ENCODE measurements around the gene AEN. TPM values are rescaled to one million over a fixed set of nuclear protein-coding genes. Genes with fewer than 3 reads are reported as not detected.
A peak's percentile ranks its signal among the peaks of the same experiment; 100 is the strongest.

Gene AEN
- total and polyA plus RNA-seq, 2 donors (not counting 3 experiments of a cell fraction or from before 2014, with no cell fraction given), result 34.2 to 35.6 TPM

GRCh38 chr15:88681610-88682221 lies 60.6 kb downstream of the AEN start:
- Histone ChIP-seq H4K20me1 (replicated peaks; ENCODE audit: control insufficient read depth, extremely low read depth, insufficient read depth, low read length) (no peaks in the 10 kb centered on the region), H3K4me3 (replicated peaks in 1 of 3; ENCODE audit: insufficient read depth in 1 of 3, low read depth in 1 of 3, low read length in 3 of 3) (no peak overlapping the region), H3K36me3 (ENCODE audit: control insufficient read depth in 2 of 2, extremely low read depth in 1 of 2, insufficient read depth in 2 of 2, low read length in 2 of 2) (no peaks in the 10 kb centered on the region), H3K79me2 (ENCODE audit: control insufficient read depth, insufficient read depth, low read length) (no peaks in the 10 kb centered on the region), H3K9me1 (replicated peaks; ENCODE audit: control insufficient read depth, extremely low read depth, insufficient read depth, low read length) (no peaks in the 10 kb centered on the region), H3K9ac (replicated peaks; ENCODE audit: extremely low read depth, insufficient read depth, low read length) (no peak overlapping the region), H3K4me2 (ENCODE audit: insufficient read depth, low read length) (no peak overlapping the region), H3K27me3 (ENCODE audit: control insufficient read depth in 2 of 2, insufficient read depth in 2 of 2, low read length in 2 of 2) (no peaks in the 10 kb centered on the region), H3K4me1 (ENCODE audit: control insufficient read depth, extremely low read depth, insufficient read depth, low read length) (no peaks in the 10 kb centered on the region), H3K27ac (ENCODE audit: insufficient read depth, low read depth, low read length) (no peak overlapping the region), H2AFZ (ENCODE audit: low read depth, low read length) (no peak overlapping the region), H3K9me3 (replicated peaks; ENCODE audit: control insufficient read depth, insufficient read depth, low read length) (no peaks in the 10 kb centered on the region)
- TF ChIP-seq FOS (IDR thresholded peaks at IDR 0.05; ENCODE audit: borderline replicate concordance, insufficient read depth, low read length) (no peak), GATA2 (IDR thresholded peaks at IDR 0.05; ENCODE audit: insufficient read depth, insufficient read length, low read depth, low read length) (no peak)
- DNase-seq (ENCODE audit: low read depth, low spot score) (no peak), FAIRE-seq (no peak)
- BruUV-seq (replicated peaks), result no TSS peak
- ChIA-PET POLR2A (no interaction called here), CTCF (no interaction called here)
- dilution Hi-C loops (cut with MboI; ENCODE audit: extremely low pct_ligation_motif_present, low sequenced_read_pairs) (no loop called here), intact Hi-C loops (cut with micrococcal nuclease) (no loop called here)

MicroRNAs within 50 kb of the gene (microRNA counts, 767-probe panel; counts per million panel counts)
- microRNA hsa-miR-1179 (723 counts per million, percentile 96 among the panel's probes with 10 or more counts), microRNA hsa-miR-7-5p (723 counts per million, percentile 96 among the panel's probes with 10 or more counts)

Small RNA genes within 50 kb of the gene (microRNA-seq; reads per million reads assigned to microRNA genes)
- gene MIR1179 (ENCODE audit: borderline number of aligned reads, borderline replicate concordance), result 1.9 reads per million
- not detected for gene MIR3529 (ENCODE audit: borderline number of aligned reads, borderline replicate concordance)
- gene MIR7-2 (ENCODE audit: borderline number of aligned reads, borderline replicate concordance), result not detected

Small RNA genes within 50 kb of the gene (small RNA-seq; reads per million reads assigned to genes)
- gene MIR1179 (ENCODE audit: insufficient read depth, insufficient read length, low read depth, low replicate concordance) (not detected), gene MIR7-2 (ENCODE audit: insufficient read depth, insufficient read length, low read depth, low replicate concordance) (not detected)

Other genes with a start within 250 kb of the AEN start
- gene MRPL46, start 154.0 kb upstream of the AEN start, total RNA-seq, result 27.9 and 30.9 TPM in 2 replicates
- 21.6 and 24.5 TPM in 2 replicates for gene MRPL46, start 154.0 kb upstream of the AEN start, polyA plus RNA-seq
- 66.3 and 71.7 TPM in 2 replicates for gene MRPS11, start 153.6 kb upstream of the AEN start, total RNA-seq
- 97.9 and 111 TPM in 2 replicates for gene MRPS11, start 153.6 kb upstream of the AEN start, polyA plus RNA-seq
- 5.1 and 5.2 TPM in 2 replicates for gene DET1, start 74.7 kb upstream of the AEN start, total RNA-seq
- gene DET1, start 74.7 kb upstream of the AEN start, polyA plus RNA-seq, result 5.5 and 5.6 TPM in 2 replicates
- 5.4 and 6.4 TPM in 2 replicates for gene ISG20, start 17.7 kb downstream of the AEN start, total RNA-seq
- 7.5 and 9.0 TPM in 2 replicates for gene ISG20, start 17.7 kb downstream of the AEN start, polyA plus RNA-seq
- not detected in 2 replicates for gene ACAN, start 182.1 kb downstream of the AEN start, total RNA-seq
- gene ACAN, start 182.1 kb downstream of the AEN start, polyA plus RNA-seq, result not detected in 2 replicates